ENCODE measurements around the gene PBX1.

DNA sequence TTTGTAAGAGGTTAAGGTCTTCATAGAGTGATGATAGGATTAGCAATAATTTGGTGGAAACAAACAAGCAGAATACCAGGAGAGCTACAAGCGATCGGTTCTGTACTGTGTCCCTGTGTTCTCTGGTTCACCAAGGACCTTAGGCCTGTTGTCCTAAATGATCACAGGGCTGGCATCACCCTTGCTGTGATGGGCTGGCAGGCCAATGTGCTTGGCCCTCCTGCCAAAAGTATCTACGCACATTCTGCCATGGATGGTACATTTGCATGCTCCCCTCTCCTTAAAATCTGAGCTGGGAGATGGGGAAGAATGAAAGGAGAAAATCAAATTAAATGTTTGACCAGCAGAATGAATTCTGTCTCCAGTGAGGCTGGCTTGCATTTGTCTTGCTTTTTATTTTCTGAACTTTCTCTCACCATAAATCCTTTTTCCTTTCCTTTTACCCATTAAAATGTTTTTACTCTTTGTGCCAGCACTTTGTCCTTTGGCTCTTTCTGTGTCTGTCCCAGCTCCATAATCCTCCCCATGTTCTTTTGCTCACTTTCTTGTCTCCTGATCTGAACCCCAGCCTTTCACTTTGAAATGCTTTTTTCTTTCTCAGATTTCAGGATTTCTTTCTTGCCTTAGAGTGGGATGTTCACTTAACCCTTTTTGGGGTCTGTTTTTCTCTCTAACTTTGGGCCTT, 51.7 kb downstream of the PBX1 start:
- TF ChIP-seq, protein P1, sequence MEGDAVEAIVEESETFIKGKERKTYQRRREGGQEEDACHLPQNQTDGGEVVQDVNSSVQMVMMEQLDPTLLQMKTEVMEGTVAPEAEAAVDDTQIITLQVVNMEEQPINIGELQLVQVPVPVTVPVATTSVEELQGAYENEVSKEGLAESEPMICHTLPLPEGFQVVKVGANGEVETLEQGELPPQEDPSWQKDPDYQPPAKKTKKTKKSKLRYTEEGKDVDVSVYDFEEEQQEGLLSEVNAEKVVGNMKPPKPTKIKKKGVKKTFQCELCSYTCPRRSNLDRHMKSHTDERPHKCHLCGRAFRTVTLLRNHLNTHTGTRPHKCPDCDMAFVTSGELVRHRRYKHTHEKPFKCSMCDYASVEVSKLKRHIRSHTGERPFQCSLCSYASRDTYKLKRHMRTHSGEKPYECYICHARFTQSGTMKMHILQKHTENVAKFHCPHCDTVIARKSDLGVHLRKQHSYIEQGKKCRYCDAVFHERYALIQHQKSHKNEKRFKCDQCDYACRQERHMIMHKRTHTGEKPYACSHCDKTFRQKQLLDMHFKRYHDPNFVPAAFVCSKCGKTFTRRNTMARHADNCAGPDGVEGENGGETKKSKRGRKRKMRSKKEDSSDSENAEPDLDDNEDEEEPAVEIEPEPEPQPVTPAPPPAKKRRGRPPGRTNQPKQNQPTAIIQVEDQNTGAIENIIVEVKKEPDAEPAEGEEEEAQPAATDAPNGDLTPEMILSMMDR (IDR thresholded peaks at IDR 0.05; ENCODE audit: low read depth, low read length, missing input control): no peak
- no peak for TF ChIP-seq SP1 (IDR thresholded peaks at IDR 0.05)
- TF ChIP-seq, protein P2, sequence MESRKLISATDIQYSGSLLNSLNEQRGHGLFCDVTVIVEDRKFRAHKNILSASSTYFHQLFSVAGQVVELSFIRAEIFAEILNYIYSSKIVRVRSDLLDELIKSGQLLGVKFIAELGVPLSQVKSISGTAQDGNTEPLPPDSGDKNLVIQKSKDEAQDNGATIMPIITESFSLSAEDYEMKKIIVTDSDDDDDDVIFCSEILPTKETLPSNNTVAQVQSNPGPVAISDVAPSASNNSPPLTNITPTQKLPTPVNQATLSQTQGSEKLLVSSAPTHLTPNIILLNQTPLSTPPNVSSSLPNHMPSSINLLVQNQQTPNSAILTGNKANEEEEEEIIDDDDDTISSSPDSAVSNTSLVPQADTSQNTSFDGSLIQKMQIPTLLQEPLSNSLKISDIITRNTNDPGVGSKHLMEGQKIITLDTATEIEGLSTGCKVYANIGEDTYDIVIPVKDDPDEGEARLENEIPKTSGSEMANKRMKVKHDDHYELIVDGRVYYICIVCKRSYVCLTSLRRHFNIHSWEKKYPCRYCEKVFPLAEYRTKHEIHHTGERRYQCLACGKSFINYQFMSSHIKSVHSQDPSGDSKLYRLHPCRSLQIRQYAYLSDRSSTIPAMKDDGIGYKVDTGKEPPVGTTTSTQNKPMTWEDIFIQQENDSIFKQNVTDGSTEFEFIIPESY (IDR thresholded peaks at IDR 0.05): no peak
- TF ChIP-seq TAF1 (conservative IDR thresholded peaks at IDR 0.05): no peak
- TF ChIP-seq, protein P3, sequence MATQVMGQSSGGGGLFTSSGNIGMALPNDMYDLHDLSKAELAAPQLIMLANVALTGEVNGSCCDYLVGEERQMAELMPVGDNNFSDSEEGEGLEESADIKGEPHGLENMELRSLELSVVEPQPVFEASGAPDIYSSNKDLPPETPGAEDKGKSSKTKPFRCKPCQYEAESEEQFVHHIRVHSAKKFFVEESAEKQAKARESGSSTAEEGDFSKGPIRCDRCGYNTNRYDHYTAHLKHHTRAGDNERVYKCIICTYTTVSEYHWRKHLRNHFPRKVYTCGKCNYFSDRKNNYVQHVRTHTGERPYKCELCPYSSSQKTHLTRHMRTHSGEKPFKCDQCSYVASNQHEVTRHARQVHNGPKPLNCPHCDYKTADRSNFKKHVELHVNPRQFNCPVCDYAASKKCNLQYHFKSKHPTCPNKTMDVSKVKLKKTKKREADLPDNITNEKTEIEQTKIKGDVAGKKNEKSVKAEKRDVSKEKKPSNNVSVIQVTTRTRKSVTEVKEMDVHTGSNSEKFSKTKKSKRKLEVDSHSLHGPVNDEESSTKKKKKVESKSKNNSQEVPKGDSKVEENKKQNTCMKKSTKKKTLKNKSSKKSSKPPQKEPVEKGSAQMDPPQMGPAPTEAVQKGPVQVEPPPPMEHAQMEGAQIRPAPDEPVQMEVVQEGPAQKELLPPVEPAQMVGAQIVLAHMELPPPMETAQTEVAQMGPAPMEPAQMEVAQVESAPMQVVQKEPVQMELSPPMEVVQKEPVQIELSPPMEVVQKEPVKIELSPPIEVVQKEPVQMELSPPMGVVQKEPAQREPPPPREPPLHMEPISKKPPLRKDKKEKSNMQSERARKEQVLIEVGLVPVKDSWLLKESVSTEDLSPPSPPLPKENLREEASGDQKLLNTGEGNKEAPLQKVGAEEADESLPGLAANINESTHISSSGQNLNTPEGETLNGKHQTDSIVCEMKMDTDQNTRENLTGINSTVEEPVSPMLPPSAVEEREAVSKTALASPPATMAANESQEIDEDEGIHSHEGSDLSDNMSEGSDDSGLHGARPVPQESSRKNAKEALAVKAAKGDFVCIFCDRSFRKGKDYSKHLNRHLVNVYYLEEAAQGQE (IDR thresholded peaks at IDR 0.05): no peak
- TF ChIP-seq FOXA1 (IDR thresholded peaks at IDR 0.05): no peak
- no peak for TF ChIP-seq RXRA (IDR thresholded peaks at IDR 0.05)
- TF ChIP-seq JUND (IDR thresholded peaks at IDR 0.05): no peak
- TF ChIP-seq RAD21 (IDR thresholded peaks at IDR 0.05): no peak
- TF ChIP-seq YY1 (IDR thresholded peaks at IDR 0.05): no peak
- TF ChIP-seq, protein P4, sequence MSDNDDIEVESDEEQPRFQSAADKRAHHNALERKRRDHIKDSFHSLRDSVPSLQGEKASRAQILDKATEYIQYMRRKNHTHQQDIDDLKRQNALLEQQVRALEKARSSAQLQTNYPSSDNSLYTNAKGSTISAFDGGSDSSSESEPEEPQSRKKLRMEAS (IDR thresholded peaks at IDR 0.05): no peak
- TF ChIP-seq EGR1 (IDR thresholded peaks at IDR 0.05; ENCODE audit: low read depth in 2 of 2): no peak
- no peak for TF ChIP-seq NR2F2 (IDR thresholded peaks at IDR 0.05)
